GM21717 (cell line): ENCODE measurements around the gene CRYGB.
"Not testable (repeated sequence)": the region's sequence is repeated elsewhere in the genome, so short reads cannot be mapped to it uniquely, and the experiment has no call there.

Experiments
- ATAC-seq: cut with Tn5 transposase; IDR thresholded peaks from one replicate; pipeline ENCODE4 v1.9.1; 2021; ENCODE audit warnings: mild to moderate bottlenecking, moderate library complexity; ENCODE audit not compliant: unreplicated experiment

The CRYGB gene

DNA sequence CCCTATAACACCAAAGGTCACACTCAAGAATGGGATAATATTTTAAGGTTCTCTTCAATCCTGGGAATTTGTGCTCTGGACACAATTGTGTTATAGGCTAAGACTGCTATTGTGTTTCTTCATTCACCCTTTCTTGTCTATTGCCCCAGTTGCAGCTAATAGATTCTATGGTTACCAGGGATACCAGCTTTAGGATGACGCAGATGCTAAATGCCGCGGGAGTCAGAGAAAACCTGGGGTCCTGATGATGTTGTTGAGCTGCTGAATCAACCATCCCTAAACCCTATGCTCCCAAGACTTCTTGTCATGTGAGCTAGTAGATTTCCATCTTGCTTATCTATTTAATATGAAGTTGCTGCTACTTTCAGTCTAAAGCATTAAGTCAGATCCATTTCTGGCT is 27.0 kb downstream of the CRYGB start:
- ATAC-seq: no peak

DNA sequence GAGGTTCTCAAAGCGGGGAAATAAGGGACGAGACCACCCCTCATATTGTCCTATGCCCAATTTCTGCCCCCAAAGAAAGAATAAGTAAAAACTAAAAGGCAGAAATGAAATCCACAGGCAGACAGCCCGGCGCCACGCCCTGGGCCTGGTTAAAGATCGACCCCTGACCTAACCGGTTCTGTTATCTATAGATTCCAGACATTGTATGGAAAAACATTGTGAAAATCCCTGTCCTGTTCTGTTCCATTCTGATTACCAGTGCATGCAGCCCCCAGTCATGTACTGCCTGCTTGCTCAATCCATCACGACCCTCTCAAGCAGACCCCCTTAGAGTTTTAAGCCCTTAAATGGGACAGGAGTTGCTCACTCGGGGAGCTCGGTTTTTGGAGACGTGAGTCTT is 28.6 kb downstream of the CRYGB start:
- not testable (repeated sequence) for ATAC-seq

DNA sequence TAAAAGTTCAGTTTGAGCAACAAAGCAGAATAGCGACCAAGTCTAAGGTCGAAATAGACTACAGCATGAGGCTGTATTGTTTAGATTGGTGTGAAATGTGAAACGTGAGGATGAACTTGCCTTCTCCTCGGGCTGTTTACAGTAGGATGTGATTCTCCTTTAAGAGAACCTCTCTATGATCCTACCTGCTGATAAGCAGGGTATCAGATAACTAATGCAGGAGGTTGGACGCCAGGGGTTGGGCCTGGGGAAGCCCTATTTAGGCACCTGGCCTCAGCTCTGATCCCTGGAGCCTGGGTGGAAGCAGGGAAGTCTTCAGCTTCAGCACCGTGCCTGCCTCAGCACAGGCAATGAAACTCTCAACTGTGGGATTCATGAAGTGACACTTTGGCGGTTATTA is 33.0 kb downstream of the CRYGB start:
- no peak for ATAC-seq

DNA sequence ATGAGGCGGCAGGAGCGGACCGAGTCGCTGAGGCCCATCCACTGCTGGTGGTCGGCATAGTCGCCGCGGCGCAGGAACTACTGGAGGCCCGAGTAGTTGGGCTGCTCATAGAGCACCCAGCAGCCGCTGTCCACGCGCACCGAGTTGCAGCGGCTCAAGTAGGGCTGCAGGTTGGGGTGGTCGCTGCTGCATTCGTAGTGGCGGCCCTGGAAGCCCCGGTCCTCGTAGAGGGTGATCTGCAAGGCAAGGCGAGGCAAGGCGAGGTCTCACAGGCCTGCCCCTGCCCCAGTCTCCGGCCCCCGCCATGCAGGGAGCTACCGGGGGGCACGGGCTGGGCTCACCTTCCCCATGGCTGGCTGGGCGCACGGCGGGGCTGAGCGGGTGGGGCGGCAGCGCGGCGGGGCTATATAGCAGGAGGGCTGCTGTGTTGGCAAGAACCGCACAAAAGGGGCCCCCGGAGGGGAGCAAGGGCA is 33.6 kb downstream of the CRYGB start:
- not testable (repeated sequence) for ATAC-seq

DNA sequence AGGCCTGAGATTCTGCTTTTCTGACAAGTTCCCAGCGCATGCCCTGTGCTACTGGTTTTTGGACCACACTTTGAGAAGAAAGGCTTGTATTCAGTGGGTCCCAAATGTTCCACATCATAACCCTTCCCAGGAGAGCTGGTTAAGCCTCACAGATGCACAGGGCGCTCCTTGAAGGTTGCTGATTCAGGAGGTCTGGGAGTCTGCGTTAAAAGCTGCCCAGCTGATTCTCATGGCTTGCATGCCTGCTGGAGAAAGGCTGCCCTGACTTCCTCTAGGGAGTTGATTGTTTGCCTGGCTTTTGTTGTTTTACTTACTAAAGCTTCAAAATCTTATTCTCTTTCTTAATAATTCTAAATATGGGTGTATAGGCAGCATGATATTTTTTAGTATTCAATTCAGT is 42.3 kb downstream of the CRYGB start:
- ATAC-seq: no peak

DNA sequence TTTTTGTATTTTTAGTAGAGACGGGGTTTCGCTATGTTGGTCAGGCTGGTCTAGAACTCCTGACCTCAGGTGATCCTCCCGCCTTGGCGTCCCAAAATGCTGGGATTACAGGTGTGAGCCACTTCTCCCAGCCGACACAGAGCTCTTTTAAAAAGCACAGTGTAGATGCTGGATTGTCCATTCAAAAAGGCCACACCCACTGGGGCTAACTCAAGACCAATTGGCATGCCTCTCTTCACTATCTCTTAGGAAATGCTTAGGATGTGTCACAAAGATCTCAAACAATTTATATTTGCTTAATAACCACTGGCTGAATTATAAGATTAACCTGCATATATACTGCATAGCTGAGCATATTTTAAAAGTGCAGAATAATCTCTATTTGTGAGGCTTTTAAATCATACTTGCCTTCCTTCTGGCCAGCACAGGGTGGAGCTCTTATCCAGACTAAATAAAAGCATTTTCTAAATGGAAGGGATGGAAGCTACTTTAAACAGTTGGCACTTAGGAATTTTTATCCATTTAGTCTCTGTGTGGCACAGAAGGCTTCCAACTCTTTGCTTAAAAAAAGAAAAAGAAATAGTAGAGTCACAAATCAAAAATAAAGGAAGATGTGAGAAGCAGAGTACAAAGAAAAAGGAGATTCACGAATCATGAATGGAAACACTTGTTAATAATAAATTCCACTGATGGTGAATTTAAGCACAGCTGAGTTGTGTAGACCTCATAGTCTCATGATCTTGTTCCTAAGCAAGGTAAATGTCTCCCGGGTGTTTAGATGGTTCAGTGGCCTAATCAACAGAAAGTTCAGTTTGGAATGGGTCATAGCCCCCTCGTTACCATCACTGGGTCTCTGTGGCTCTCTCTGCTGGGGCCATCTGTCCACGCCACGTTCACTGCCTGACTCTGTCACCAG is 44.0 kb downstream of the CRYGB start:
- no peak for ATAC-seq

DNA sequence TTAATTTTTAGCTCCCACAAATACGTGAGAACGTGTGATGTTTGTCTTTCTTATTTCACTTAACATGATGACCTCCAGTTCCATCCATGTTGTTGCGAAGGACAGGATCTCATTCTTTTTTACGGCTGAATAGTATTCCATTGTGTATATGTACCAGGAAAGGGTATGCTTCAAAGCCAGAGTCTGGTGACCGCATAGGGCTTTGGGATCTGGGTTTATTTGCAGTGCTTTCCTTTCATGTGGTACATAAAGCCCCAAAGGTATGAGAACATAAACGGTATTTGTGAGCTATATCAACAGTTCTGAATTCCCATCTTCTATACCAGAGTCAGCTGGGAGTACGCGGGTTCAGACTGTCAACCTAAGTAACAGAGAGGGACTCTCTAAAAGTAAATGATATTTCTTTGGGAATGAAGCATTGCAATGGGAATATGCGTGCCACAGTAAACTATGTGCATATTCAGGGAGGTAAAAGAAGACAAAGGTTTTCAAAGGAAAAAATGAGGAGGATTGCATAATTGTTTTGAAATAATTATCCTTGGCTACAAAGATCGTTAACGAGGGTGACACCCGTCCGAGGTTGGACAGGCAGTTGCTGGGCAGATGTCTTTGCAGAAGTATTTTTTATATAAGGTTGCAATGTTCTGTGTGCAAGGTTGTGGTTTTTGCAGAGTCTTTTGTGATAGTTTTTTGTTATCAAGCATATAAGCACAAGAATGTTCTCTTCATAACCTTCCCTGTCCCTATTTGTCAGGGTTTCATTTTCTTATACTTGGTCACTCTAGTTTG is 46.1 kb downstream of the CRYGB start:
- no peak for ATAC-seq

DNA sequence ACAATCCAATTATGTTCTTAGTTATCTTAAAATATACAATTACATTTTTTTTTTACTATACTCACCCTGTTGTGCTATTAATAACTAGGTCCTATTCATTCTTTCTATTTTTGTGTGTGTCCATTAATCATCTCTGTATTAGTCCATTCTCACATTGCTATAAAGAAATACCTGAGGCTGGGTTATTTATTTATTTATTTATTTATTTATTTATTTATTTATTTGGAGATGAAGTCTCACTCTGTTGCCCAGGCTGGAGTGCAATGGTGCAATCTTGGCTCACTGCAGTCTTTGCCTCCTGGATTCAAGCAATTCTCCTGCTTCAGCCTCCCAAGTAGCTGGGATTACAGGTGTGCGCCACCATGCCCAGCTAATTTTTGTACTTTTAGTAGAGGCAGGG is 47.3 kb downstream of the CRYGB start:
- not testable (repeated sequence) for ATAC-seq

DNA sequence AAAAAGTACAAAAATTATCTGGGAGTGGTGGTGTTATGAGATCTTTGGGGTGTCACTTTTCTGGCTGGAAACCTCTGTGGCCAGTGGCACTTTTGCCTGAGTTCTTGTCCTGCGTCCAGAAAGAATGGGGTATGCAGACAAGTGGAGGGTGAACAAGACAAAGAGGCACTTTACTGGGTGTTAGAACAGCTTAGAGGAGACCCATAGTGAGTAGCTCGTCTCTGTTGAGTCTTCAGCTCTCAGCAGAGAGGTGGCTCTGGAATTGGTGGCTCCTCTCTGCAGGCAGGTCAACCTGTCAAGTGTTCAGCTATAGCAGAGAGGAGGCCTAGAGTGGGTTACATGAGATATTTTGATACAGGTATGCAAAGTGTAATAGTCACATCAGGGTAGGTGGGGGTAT is 47.7 kb downstream of the CRYGB start:
- no peak for ATAC-seq

DNA sequence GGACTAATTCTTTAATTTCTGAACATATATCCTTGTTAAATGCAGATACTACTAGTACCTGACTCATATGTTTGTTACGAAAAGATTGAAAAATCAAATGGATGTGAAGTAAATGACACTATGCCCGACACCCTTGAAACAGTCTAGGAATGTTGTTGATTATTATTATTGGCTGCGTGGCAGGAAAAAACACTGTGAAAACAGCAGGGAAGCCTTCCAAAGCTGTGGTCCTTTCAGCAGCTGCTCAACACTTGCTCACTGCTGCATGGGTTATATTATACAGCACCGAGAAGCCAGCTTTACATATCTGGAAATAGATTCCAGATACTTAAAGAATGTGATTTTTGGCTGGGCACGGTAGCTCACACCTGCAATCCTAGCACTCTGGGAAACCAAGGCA is 48.2 kb downstream of the CRYGB start:
- ATAC-seq: no peak

DNA sequence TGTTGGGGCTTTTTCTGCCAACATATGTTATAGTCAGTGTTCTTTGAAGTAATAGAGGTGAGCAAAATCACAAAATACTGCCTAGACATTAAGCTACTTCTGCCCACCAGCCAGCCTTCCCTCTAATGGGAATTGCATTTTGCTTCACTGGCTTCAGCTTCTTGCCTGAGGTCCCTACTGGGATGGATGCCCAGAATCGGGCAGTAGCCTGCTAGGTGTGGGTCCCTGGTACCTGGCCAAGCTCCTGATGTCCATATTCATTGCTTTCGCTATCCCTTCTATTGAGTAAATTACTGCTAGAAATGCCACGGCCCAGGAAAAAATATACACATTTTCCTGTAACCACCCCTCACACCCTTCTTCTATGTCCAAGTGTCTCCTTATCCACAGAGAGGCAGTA is 48.6 kb downstream of the CRYGB start:
- no peak for ATAC-seq

DNA sequence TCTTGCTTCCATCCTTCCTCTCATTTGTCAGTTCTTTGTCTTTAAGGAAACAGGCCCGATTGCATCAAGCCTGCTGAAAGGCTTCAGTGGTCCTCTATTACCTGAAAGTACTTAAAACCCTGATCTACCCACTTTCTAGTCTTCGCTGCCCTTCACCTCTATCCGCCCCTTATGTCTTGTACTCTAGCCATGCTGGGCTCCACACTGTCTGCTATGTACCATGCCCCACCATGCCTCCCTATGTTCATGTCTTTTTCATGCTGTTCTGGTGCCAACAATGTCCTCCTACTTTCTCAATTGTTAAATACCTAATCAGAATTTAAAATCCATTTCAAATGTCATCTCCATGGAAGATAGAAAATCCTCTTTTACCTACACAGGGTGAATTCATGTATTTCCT is 49.9 kb downstream of the CRYGB start:
- ATAC-seq: no peak

DNA sequence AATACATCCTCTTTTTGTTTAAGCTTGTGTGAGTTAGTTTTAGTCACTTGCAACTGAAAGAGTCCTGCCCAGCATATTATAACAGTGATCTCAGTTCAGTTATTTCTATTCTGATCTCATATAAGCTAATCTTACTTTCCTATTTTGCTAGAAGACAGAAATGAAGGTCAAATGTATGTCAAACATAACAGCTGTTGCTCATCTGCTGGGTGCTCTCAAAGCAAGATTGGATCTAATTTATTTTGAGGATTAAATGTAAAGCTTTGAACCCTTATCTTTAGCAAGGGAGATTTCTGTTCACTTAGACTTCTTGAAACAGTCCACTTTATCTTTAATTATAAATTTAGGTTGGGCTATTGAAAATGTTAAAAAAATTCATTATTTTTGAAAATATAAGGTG is 52.8 kb downstream of the CRYGB start:
- no peak for ATAC-seq
